ENCODE measurements around the gene HSD17B14.
"Not testable (repeated sequence)": the region's sequence is repeated elsewhere in the genome, so short reads cannot be mapped to it uniquely, and the experiment has no call there.

DNA sequence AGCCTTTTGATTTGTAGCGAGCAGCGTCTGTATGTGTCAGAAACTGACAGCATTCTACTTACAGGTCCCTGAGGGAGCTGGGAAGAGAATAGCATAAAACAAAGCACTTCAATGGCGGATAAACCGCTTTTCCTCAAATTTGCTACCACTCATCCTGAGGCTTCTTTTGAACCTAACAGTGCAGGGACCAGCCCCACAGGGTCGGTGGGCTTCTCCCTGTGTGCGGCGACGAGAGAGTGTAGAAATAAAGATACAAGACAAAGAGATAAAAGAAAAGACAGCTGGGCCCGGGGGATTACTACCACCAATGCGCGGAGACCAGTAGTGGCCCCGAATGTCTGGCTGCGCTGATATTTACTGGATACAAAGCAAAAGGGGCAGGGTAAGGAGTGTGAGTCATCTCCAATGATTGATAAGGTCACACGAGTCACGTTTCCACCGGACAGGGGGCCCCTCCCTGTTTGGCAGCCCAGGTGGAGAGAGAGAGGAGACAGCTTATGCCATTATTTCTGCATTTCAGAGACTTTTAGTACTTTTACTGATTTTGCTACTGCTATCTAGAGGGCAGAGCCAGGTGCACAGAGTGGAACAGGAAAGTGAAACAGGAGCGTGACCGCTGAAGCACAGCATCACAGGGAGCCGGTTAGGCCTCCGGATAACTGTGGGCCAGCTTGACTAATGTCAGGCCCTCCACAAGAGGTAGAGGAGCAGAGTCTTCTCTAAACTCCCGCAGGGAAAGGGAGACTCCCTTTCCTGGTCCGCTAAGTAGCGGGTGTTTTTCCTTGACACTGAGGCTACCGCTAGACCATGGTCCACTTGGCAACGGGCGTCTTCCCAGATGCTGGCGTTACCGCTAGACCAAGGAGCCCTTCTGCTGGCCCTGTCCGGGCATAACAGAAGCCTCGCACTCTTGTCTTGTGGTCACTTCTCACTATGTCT is 40.0 kb upstream of the HSD17B14 start:
- not testable (repeated sequence) for TF ChIP-seq TAF1 (IDR thresholded peaks at IDR 0.05; ENCODE audit: borderline replicate concordance, low read depth, low read length)
- TF ChIP-seq POLR2AphosphoS5 (IDR thresholded peaks at IDR 0.05; ENCODE audit: low read depth, low read length), result 0 out of 2 replicates have a peak, but pooled peaks have one; percentile 37
- TF ChIP-seq POLR2A (IDR thresholded peaks at IDR 0.05; ENCODE audit: low read depth, low read length), result peak; percentile 65; the same call in 1 of the 2 replicates

All from GM12892 (cell line).